Stimulated activated CD8-positive, alpha-beta memory T cell treated with anti-CD3 and anti-CD28 coated beads, Interleukin-4, amount 100 ng/mL, for 48 hours (primary cell): Measurements from ENCODE around the gene GPR18.

Experiments used
- DNase-seq: peaks from one replicate; pipeline ENCODE4 v3.0.0-alpha.2; 2020

Gene GPR18

GRCh38 chr13:99258210-99258860, at the start of gene GPR18:
Gene GPR18, minus strand, starts transcription at chr13:99258379. Its CDS starts 2,507 bp downstream, at chr13:99255872.
- no peak for DNase-seq

- DNase-seq = peak; percentile 85
Measured at GRCh38 chr13:99307648-99308339, 49.6 kb upstream of the GPR18 start.

GRCh38 chr13:99307247-99307646, 49.1 kb upstream of the GPR18 start, which contains the start of gene GPR183:
Gene GPR183, minus strand, starts transcription at chr13:99307399. Its CDS starts 11,254 bp downstream, at chr13:99296145.
- no peak for DNase-seq

- DNase-seq = no peak
Measured at GRCh38 chr13:99305566-99305965, 47.4 kb upstream of the GPR18 start.

GRCh38 chr13:99305158-99305557, 47.0 kb upstream of the GPR18 start:
- DNase-seq = no peak

- DNase-seq = no peak
Measured at GRCh38 chr13:99304541-99304940, 46.4 kb upstream of the GPR18 start.

- peak; percentile 69 for DNase-seq
Measured at GRCh38 chr13:99303863-99304521, 45.8 kb upstream of the GPR18 start.

GRCh38 chr13:99302637-99303505, 44.7 kb upstream of the GPR18 start:
- no peak for DNase-seq

GRCh38 chr13:99301913-99302636, 43.9 kb upstream of the GPR18 start:
- DNase-seq = no peak

- no peak for DNase-seq
Measured at GRCh38 chr13:99301056-99301838, 43.1 kb upstream of the GPR18 start.

GRCh38 chr13:99299920-99300341, 41.8 kb upstream of the GPR18 start:
- no peak for DNase-seq

GRCh38 chr13:99299256-99299919, 41.2 kb upstream of the GPR18 start:
- no peak for DNase-seq

GRCh38 chr13:99298056-99298455, 39.9 kb upstream of the GPR18 start:
- no peak for DNase-seq

- DNase-seq = no peak
Measured at GRCh38 chr13:99297331-99297730, 39.2 kb upstream of the GPR18 start.

GRCh38 chr13:99296398-99296797, 38.2 kb upstream of the GPR18 start:
- DNase-seq = no peak

- no peak for DNase-seq
Measured at GRCh38 chr13:99295488-99296252, 37.5 kb upstream of the GPR18 start.

GRCh38 chr13:99294958-99295357, 36.8 kb upstream of the GPR18 start:
- DNase-seq = no peak

- no peak for DNase-seq
Measured at GRCh38 chr13:99294198-99294597, 36.0 kb upstream of the GPR18 start.

GRCh38 chr13:99293178-99293577, 35.0 kb upstream of the GPR18 start:
- DNase-seq = no peak

GRCh38 chr13:99290894-99291293, 32.7 kb upstream of the GPR18 start:
- no peak for DNase-seq
